ENCODE measurements around the gene SKAP1. TPM values are rescaled to one million over a fixed set of nuclear protein-coding genes. Genes with fewer than 3 reads are reported as not detected.

SKAP1 gene
- total and polyA plus RNA-seq, 2 donors from 2014 or later = 34.8 to 42.6 TPM

DNA sequence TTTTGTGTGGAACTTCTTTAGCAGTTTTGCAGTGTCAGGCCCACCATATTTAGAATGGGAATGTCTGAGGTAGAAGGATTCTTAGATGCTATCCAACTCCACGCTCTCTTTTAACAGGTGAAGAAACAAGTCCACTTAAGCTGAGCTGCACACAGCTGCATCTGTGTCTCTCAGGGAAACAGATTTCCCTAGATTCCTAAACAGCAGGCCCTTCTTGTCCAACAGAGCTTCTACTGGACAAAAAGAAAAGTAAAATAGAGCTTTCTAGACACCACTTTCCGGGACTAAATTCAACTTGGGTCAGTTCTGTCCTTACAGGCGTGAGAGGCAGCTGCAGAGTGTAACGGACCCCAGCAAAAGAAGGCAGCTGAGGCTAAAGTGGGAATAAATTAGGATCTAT is 270.8 kb downstream of the SKAP1 start:
- intact Hi-C loops (cut with DNase I) = no loop called here
- FAIRE-seq (no peak), DNase-seq (no peak)
- Histone ChIP-seq H3K27me3 (ENCODE audit: control insufficient read depth, insufficient read depth, low read length) (no peaks in the 10 kb centered on the region), H3K27ac (ENCODE audit: low read depth in 2 of 2, low read length in 2 of 2) (no peak overlapping the region), H3K9me3 (ENCODE audit: control insufficient read depth in 2 of 3, insufficient read depth in 1 of 3, low read length in 3 of 3) (no peaks in the 10 kb centered on the region), H3K36me3 (ENCODE audit: control insufficient read depth in 2 of 3, insufficient read depth in 3 of 3, low read length in 3 of 3) (no peaks in the 10 kb centered on the region), H3K9ac (ENCODE audit: low read length in 3 of 3) (no peak overlapping the region), H3K4me3 (ENCODE audit: low read length in 3 of 3) (no peak overlapping the region), H3K4me1 (ENCODE audit: control insufficient read depth in 2 of 3, insufficient read depth in 2 of 3, low read depth in 1 of 3, low read length in 3 of 3) (peaks cover 3 to 8% (median 7%) of the 10 kb centered on the region in 3 donors)
- TF ChIP-seq, protein P1, sequence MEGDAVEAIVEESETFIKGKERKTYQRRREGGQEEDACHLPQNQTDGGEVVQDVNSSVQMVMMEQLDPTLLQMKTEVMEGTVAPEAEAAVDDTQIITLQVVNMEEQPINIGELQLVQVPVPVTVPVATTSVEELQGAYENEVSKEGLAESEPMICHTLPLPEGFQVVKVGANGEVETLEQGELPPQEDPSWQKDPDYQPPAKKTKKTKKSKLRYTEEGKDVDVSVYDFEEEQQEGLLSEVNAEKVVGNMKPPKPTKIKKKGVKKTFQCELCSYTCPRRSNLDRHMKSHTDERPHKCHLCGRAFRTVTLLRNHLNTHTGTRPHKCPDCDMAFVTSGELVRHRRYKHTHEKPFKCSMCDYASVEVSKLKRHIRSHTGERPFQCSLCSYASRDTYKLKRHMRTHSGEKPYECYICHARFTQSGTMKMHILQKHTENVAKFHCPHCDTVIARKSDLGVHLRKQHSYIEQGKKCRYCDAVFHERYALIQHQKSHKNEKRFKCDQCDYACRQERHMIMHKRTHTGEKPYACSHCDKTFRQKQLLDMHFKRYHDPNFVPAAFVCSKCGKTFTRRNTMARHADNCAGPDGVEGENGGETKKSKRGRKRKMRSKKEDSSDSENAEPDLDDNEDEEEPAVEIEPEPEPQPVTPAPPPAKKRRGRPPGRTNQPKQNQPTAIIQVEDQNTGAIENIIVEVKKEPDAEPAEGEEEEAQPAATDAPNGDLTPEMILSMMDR (IDR thresholded peaks at IDR 0.05; ENCODE audit: borderline replicate concordance, extremely low read depth, insufficient read depth) = no peak

DNA sequence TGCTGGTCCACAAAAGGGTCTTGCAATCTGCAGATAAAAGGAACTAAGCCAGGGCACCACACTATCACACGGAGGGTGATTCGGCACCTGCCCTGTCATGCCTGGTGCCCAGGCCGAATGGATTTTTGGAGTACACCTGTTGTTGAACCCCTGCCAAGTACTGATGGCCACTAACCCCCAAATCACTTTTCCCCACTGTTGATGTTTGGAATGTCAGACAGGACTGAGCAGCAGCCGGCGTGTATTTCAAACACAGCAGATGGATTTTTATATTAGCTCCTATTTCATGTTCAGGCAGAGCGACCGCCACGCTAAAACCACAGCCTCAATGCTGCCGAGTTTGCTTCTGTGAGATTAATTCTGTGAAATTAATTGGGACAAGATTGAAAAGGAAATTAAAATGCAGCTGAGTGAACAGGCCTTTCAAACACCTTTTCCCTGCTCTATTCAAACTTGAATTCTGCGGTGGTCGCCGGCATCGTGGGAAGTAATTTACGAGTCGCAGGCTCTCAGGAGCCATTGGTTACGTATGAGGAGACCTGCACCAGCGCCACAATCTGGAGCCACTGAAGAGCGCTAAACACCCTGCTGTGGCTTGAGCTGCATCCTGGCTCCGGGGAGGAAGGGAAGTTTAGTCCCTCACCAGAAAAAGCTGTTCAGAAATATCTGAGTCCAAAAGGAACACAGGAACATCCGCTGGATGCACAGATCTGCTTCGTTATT is 274.0 kb downstream of the SKAP1 start:
- TF ChIP-seq, protein P1 (IDR thresholded peaks at IDR 0.05; ENCODE audit: borderline replicate concordance, extremely low read depth, insufficient read depth) = no peak
- Histone ChIP-seq H3K27me3 (ENCODE audit: control insufficient read depth, insufficient read depth, low read length) (peaks cover 4% of the 10 kb centered on the region), H3K9me3 (ENCODE audit: control insufficient read depth in 2 of 3, insufficient read depth in 1 of 3, low read length in 3 of 3) (no peaks in the 10 kb centered on the region), H3K27ac (ENCODE audit: low read depth in 2 of 2, low read length in 2 of 2) (no peak overlapping the region), H3K4me1 (ENCODE audit: control insufficient read depth in 2 of 3, insufficient read depth in 2 of 3, low read depth in 1 of 3, low read length in 3 of 3) (peaks cover 0 to 5% (median 0%) of the 10 kb centered on the region in 3 donors), H3K36me3 (ENCODE audit: control insufficient read depth in 2 of 3, insufficient read depth in 3 of 3, low read length in 3 of 3) (no peaks in the 10 kb centered on the region), H3K4me3 (ENCODE audit: low read length in 3 of 3) (peak overlapping the region in 1 of 3 donors; percentile 20), H3K9ac (ENCODE audit: low read length in 3 of 3) (no peak overlapping the region)
- FAIRE-seq (no peak), DNase-seq (peak in 4 of 5 donors; percentile 57 to 72 (median 66))
- intact Hi-C loops (cut with DNase I) = no loop called here

DNA sequence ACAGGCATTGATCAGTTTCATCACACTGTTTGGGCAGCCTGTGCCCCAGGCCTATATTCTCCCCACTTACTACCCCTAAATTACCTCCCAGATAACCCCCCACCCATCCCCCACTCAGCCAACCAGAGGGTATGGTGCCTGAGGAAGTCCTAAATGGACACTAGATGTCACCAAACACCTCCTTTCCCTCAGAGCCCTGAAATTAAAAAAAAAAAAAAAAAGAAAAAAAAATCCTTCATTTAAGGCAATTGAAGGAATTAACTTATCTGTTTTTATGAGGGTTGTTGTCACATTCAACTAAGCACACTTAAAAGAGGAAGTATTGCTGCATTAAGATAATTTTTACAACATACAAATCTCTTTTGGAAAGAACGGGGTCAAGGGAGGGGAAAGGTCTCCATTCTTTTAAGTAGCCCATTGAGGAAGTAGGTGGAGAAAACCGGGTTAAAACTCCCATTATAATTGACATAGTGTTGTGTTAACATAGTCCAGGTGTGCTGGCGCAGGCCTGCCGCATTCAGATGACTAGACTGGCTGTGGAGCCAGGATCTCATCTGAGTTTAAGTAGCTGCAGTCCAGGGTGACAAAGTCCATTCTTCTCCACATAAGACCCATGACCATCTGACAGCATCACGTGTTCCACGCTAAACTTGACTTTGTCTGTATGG is 276.2 kb downstream of the SKAP1 start:
- TF ChIP-seq, protein P1 (IDR thresholded peaks at IDR 0.05; ENCODE audit: borderline replicate concordance, extremely low read depth, insufficient read depth) = peak; percentile 41
- FAIRE-seq (no peak), DNase-seq (peak in 4 of 5 donors; percentile 61 to 83 (median 70))
- intact Hi-C loops (cut with DNase I) = no loop called here
- no peaks in the 10 kb centered on the region for H3K9me3 ChIP-seq (ENCODE audit: control insufficient read depth in 2 of 3, insufficient read depth in 1 of 3, low read length in 3 of 3)
- H3K9ac ChIP-seq (ENCODE audit: low read length in 3 of 3) = no peak overlapping the region
- H3K4me1 ChIP-seq (ENCODE audit: control insufficient read depth in 2 of 3, insufficient read depth in 2 of 3, low read depth in 1 of 3, low read length in 3 of 3) = no peaks in the 10 kb centered on the region
- no peaks in the 10 kb centered on the region for H3K36me3 ChIP-seq (ENCODE audit: control insufficient read depth in 2 of 3, insufficient read depth in 3 of 3, low read length in 3 of 3)
- H3K27ac ChIP-seq (ENCODE audit: low read depth in 2 of 2, low read length in 2 of 2) = no peak overlapping the region
- peak overlapping the region in 1 of 3 donors; percentile 24 for H3K4me3 ChIP-seq (ENCODE audit: low read length in 3 of 3)
- peaks cover 13% of the 10 kb centered on the region for H3K27me3 ChIP-seq (ENCODE audit: control insufficient read depth, insufficient read depth, low read length)

Data from kidney (tissue), 14 donors.